ENCODE results near the gene KANSL1L. TPM values are rescaled to one million over a fixed set of nuclear protein-coding genes. Genes with fewer than 3 reads are reported as not detected.

Gene KANSL1L
- total and polyA plus RNA-seq, 9 of the 15 experiments (the other 6 are each of a cell fraction or from before 2014, with no cell fraction given) = 1.3 to 6.7 (median 2.4) TPM

DNA sequence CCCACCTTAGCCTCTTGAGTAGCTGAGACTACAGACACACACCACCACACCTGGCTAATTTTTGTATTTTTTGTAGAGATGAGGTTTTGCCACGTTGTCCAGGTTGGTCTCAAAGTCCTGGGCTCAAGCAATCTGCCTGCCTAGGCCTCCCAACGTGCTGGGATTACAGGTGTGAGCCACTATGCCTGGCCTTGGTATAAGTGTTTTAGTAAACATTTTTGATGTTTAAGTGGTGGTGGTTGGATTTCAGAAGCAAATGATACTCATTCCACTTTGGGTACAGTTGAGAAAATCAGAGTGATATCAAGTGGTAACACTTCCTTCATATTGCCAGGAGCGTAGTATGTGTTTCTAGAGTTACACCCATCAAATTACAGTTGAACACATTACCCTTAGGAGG is 28.6 kb upstream of the KANSL1L start:
- Histone ChIP-seq H4K20me1 (replicated peaks; ENCODE audit: control insufficient read depth, insufficient read depth, low read length) (no peaks in the 10 kb centered on the region), H3K79me2 (ENCODE audit: control insufficient read depth, insufficient read depth, low read length) (no peaks in the 10 kb centered on the region), H3K36me3 (ENCODE audit: control insufficient read depth, insufficient read depth, low read length) (no peaks in the 10 kb centered on the region), H2AFZ (ENCODE audit: low read depth, low read length) (no peak overlapping the region), H3K4me3 (no peak overlapping the region), H3K9me1 (ENCODE audit: control insufficient read depth, insufficient read depth, low read length) (no peaks in the 10 kb centered on the region), H3K4me2 (ENCODE audit: insufficient read depth, low read length) (no peak overlapping the region), H3K9me3 (replicated peaks; ENCODE audit: control insufficient read depth, insufficient read depth, low read depth, low read length) (no peaks in the 10 kb centered on the region), H3K9ac (ENCODE audit: insufficient read depth in 1 of 2, low read depth in 2 of 2, low read length in 2 of 2) (no peak overlapping the region), H3K27ac (ENCODE audit: extremely low read depth, low read depth, low read length) (no peak overlapping the region), H3K4me1 (replicated peaks in 1 of 2; ENCODE audit: control insufficient read depth in 2 of 2, insufficient read depth in 2 of 2, low read length in 2 of 2) (no peaks in the 10 kb centered on the region), H3K27me3 (ENCODE audit: control insufficient read depth in 2 of 2, insufficient read depth in 2 of 2, low read length in 2 of 2) (no peaks in the 10 kb centered on the region)
- ATAC-seq (no peak), DNase-seq (ENCODE audit: extremely low read depth in 1 of 4, low spot score in 3 of 4) (no peak), FAIRE-seq (no peak)
- in situ Hi-C loops (cut with MboI) = loop anchor here (5.0 to 25.0 kb wide), 3 partner anchors 223 to 1813 kb away; no protein-coding TSS in a partner anchor
- intact Hi-C loops (cut with micrococcal nuclease) = loop anchor here (1.0 to 10.0 kb wide), 3 partner anchors 775 to 1805 kb away; partner anchors contain the start of gene MAP2
- WGBS (ENCODE audit: insufficient coverage, low coverage, missing lambda C conversion rate) = 0% methylated on average over 3 of the region's 3 CpGs
- ChIA-PET CTCF (ENCODE audit: low intra/inter-chr PET ratio) (interaction anchor here (1.3 kb wide), 1 partner anchor 222 kb away, joined by 11 read pairs; no protein-coding TSS in a partner anchor), POLR2A (no interaction called here)
- BruUV-seq (replicated peaks) = no TSS peak
- TF ChIP-seq, protein P1, sequence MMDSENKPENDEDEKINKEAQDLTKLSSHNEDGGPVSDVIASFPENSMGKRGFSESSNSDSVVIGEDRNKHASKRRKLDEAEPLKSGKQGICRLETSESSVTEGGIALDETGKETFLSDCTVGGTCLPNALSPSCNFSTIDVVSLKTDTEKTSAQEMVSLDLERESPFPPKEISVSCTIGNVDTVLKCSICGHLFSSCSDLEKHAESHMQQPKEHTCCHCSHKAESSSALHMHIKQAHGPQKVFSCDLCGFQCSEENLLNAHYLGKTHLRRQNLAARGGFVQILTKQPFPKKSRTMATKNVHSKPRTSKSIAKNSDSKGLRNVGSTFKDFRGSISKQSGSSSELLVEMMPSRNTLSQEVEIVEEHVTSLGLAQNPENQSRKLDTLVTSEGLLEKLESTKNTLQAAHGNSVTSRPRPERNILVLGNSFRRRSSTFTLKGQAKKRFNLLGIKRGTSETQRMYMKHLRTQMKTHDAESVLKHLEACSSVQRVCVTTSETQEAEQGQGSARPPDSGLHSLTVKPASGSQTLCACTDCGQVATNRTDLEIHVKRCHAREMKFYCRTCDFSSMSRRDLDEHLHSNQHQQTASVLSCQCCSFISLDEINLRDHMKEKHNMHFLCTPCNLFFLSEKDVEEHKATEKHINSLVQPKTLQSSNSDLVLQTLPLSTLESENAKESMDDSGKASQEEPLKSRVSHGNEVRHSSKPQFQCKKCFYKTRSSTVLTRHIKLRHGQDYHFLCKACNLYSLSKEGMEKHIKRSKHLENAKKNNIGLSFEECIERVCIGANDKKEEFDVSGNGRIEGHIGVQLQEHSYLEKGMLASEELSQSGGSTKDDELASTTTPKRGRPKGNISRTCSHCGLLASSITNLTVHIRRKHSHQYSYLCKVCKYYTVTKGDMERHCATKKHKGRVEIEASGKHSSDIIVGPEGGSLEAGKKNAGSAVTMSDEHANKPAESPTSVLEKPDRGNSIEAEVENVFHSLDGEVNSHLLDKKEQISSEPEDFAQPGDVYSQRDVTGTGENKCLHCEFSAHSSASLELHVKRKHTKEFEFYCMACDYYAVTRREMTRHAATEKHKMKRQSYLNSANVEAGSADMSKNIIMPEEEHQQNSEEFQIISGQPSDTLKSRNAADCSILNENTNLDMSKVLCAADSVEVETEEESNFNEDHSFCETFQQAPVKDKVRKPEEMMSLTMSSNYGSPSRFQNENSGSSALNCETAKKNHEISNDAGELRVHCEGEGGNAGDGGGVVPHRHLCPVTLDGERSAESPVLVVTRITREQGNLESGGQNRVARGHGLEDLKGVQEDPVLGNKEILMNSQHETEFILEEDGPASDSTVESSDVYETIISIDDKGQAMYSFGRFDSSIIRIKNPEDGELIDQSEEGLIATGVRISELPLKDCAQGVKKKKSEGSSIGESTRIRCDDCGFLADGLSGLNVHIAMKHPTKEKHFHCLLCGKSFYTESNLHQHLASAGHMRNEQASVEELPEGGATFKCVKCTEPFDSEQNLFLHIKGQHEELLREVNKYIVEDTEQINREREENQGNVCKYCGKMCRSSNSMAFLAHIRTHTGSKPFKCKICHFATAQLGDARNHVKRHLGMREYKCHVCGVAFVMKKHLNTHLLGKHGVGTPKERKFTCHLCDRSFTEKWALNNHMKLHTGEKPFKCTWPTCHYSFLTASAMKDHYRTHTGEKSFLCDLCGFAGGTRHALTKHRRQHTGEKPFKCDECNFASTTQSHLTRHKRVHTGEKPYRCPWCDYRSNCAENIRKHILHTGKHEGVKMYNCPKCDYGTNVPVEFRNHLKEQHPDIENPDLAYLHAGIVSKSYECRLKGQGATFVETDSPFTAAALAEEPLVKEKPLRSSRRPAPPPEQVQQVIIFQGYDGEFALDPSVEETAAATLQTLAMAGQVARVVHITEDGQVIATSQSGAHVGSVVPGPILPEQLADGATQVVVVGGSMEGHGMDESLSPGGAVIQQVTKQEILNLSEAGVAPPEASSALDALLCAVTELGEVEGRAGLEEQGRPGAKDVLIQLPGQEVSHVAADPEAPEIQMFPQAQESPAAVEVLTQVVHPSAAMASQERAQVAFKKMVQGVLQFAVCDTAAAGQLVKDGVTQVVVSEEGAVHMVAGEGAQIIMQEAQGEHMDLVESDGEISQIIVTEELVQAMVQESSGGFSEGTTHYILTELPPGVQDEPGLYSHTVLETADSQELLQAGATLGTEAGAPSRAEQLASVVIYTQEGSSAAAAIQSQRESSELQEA (IDR thresholded peaks at IDR 0.05; ENCODE audit: low read depth) = no peak
- TF ChIP-seq TEAD4 (IDR thresholded peaks at IDR 0.05; ENCODE audit: low read length) = no peak
- TF ChIP-seq TEAD4 (CRISPR knock-in tag; IDR thresholded peaks at IDR 0.05; ENCODE audit: borderline replicate concordance) = no peak
- no peak for TF ChIP-seq ARID3B (CRISPR knock-in tag; IDR thresholded peaks at IDR 0.05; ENCODE audit: borderline replicate concordance)
- TF ChIP-seq ZNF584 (CRISPR knock-in tag; IDR thresholded peaks at IDR 0.05; ENCODE audit: low read depth) = no peak
- TF ChIP-seq ERF (CRISPR knock-in tag; IDR thresholded peaks at IDR 0.05) = no peak
- no peak for TF ChIP-seq TCF7L2 (IDR thresholded peaks at IDR 0.05; ENCODE audit: low read depth, low read length)
- TF ChIP-seq CREB1 (IDR thresholded peaks at IDR 0.05) = no peak
- TF ChIP-seq CREB1 (CRISPR knock-in tag; IDR thresholded peaks at IDR 0.05) = no peak

All from K562 (cell line).